ENCODE data around the gene EVPL.
"Not testable (repeated sequence)": the region's sequence is repeated elsewhere in the genome, so short reads cannot be mapped to it uniquely, and the experiment has no call there.

EVPL gene

DNA sequence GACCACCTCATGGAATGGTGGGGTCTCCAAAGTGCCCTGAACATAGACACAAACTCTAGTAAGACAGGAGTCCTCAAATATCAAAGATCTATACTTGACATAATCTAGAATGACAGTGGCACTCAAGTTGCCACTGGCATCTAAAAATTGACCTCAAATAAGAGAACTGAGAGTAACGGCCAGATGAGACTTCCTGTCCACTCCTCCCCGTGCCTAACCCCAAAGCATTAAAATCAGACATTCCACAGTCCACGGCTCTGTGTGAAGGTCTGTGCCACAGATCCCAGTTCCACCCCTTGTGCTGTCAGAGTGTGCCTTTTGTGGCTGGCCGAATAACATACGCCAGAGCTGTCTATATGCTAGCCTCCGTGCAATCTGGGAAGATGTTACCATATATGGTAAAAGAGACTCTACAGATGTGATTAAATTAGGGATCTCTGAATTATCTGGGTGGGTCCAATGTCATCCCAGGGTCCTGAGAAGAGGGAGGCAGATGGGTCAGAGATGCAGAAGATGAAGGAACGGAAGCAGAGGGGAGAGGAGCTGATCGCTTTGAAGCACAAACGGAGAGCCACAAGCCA is 21.0 kb upstream of the EVPL start:
- no peak for DNase-seq

- no peak for DNase-seq
Measured at GRCh38 chr17:76046064-76046463, 19.0 kb upstream of the EVPL start.

DNA sequence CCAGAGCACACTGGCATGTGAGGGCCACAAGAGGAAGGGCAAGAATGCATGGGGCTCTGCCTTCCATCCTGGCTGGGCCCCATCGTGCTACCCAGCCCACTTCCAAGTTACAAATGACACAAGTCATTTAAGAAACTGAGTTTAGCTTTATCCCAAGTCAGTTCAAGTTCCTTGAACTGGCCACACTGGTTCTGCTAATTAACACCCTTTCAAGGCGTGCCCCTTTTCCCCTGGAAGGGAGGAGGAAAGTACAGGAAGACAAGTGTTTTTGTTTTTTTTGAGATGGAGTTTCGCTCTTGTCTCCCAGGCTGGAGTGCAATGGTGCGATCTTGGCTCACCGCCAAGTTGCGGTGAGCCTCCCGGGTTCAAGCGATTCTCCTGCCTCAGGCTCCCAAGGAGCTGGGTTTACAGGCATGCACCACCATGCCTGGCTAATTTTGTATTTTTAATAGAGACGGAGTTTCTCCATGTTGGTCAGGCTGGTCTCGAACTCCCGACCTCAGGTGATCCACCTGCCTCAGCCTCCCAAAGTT is 17.4 kb upstream of the EVPL start:
- DNase-seq: not testable (repeated sequence)

DNA sequence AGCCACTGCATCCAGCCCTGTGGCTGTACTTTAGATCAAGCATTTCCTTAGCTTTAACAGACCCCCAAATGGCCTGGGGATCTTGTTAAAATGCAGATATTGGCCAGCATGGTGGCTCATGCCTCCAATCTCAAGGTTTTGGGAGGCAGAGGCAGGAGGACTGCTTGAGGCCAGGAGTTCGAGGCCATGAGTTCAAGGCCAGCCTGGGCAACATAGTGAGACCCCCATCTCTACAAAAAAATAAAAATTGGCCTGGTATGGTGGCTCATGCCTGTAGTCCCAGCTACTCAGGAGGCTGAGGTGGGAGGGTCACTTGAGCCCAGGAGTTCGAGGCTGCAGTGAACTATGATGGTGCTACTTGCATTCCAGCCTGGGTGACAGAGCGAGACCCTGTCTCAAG is 15.8 kb upstream of the EVPL start:
- not testable (repeated sequence) for DNase-seq

- no peak for DNase-seq
Measured at GRCh38 chr17:76040376-76040775, 13.3 kb upstream of the EVPL start.

DNA sequence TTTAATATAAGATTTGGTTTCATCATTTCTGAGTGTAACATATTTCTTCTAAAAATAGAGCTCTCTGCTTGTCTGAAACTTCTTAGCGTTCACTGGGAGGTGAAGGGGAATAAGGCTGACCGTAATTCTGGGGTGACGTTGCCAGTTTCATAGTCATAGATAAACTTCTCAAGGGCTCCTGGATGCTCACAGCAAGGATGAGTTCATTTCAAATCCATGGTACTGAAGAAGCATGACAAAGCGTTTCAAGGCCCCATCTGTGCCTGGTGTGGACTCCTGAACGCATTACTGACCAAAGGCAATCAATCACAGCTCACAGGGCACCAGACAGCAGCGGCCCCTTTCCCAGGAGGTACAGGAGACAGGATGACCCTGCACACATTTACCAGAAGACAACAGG is 12.0 kb upstream of the EVPL start:
- no peak for DNase-seq

- no peak for DNase-seq
Measured at GRCh38 chr17:76038050-76038449, 10.9 kb upstream of the EVPL start.

- DNase-seq: no peak
Measured at GRCh38 chr17:76036497-76037261, 9.6 kb upstream of the EVPL start.

DNA sequence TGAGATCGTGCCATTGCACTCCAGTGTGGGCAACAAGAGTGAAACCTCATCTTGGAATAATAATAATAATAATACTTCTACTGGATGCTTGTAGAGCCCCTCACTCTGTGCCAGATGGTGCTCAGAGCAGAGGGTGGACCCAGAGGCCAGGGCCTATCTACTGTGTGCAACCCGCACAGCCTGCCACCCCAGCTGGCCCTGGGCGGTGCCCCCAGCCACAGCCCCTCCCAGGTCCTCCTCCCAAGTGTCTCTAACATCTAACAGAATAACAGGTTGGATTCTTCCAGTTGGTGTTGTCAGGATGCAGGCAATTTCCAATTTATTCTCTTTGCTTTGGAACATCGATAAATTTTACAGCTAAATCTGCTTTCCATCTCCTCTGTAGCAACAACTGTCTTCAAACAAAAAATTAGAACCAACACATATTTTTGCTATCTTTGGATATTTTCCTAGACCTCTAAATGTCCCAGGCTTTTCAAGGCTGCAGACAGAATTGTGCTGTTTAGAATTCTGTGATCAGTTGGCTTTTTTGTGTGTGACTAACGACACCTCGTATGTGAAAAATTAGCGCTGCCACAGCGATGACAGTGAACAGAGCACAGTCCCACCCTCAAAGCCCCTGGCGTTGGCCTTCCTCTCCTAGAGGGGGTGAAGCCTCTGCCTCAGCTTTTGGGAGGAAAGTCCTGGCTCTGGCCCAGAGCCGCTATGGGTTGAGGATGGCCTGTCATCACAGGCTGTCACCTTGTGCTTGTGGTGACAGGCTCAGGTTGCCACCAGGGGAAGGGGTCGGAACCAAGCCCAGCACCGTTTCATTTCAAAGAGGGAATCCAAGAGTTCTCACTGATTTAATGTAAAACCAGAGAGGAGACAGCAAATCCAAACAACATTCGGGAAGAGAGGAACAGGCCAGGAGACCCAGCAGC is 7.6 kb upstream of the EVPL start:
- no peak for DNase-seq

DNA sequence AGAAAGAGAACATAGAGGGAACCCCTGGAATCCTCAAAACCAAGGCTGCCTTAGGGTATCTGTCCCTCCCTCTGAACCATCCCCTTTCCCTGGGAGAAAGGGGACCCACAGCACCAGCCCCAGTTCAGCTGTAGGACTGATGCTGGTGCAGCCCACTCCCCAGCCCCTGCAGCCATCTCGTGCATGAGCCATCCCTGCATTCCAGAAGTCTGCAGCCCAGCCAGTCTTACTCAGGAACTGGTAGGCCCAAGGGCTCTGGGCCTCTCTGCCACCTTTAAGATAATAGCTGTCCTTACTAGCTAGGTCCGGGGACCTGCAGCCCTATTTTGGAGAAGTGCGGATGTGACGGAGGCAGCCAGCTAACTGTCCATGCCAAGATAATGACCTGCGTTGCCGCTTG is 6.0 kb upstream of the EVPL start:
- DNase-seq: no peak

GRCh38 chr17:76032780-76033108 is 5.6 kb upstream of the EVPL start:
- no peak for DNase-seq

- no peak for DNase-seq
Measured at GRCh38 chr17:76032073-76032779, 5.1 kb upstream of the EVPL start.

DNA sequence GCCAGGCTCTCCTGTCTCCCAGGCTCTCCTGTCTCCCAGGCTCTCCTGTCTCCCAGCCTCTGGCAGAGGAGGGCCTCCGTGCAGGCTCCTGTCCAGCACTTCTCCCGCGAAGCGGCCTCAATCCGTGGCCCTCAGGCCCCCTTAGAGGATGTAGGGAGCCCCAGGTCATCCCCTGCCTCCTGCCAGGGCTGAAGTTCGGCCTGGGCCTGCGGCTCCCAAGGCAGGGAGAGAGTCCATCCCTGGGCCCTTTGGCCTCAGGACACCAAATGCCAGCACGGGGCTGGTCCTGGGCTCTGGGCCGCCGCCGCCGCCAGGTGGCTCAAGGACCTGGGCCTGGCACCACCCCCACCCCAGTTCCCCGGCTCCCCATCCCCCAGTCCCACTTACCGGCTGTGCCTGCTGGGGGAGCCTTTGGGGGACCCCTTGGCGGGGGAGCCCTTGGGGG is 370 bp downstream of the EVPL start:
- no peak for DNase-seq

GRCh38 chr17:76025294-76025693 is 1.8 kb downstream of the EVPL start:
- no peak for DNase-seq

- no peak for DNase-seq
Measured at GRCh38 chr17:76024353-76024752, 2.8 kb downstream of the EVPL start.

GRCh38 chr17:76023900-76024237 is 3.2 kb downstream of the EVPL start:
- no peak for DNase-seq

DNA sequence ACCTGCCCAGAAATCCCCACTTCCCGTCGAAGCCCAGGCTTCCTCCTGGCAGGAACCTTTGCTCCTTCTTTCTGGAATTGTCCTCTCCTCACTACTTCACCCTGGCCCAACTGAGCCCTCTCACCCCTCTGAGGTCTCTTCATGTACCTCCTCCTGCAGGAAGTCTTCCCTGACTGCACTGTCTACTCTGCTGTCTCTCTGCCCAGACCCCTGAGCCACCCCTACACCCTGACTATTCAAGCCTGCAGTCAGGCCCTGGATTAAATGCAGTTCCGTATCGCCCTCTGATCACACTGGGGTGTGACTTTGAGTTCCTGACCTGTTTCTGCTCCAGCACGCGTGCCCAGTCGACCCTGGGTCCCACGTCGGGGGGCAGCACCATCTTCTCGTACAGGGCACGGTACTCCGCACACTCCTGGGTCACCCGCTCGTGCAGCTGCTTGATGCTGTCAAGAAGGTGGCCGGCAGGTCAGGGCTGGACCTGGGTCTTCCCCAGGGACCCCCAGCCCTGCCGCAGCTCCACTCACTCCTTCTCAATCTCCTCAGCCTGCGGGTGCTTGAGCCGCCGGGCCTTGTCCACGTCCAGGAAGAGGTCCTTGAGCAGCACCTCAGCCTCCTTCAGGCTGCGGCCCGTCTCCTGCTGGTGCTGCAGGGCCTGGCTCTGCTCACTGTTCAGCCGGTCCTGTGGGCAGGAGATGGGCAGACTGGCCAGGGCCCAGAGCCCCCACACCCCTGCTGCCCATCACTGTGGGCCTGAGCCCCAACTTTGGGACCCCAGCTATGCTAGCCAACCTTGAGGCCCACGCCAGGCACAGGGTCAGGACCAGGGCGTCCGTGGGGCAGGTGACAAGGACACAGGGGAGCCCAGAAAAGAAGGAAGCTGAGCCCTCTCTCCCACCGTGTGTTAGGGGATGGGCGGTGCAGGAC is 3.9 kb downstream of the EVPL start:
- DNase-seq: no peak

- DNase-seq: no peak
Measured at GRCh38 chr17:76022285-76022684, 4.8 kb downstream of the EVPL start.

GRCh38 chr17:76019833-76020467 is 7.2 kb downstream of the EVPL start:
- DNase-seq: no peak

DNA sequence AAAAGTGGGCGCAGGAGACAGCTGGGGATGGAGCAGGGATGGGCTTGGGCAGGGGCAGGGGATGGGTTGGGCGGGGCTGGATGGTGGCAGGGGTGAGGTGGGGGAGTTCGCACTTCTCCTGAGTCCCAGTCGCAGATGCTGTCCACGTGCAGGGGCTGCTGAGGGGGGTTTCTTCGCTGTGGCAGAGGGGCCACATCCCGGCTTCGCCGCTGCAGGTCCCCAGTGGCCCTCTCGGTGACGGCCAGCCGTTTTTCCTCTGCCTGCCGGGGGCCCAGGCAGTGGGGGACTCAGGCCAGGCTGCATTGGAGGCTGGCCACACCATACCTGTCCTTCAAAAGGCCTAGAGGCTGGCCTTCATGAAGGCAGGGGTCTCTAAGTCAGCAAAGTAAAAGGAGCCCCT is 8.3 kb downstream of the EVPL start:
- no peak for DNase-seq

DNA sequence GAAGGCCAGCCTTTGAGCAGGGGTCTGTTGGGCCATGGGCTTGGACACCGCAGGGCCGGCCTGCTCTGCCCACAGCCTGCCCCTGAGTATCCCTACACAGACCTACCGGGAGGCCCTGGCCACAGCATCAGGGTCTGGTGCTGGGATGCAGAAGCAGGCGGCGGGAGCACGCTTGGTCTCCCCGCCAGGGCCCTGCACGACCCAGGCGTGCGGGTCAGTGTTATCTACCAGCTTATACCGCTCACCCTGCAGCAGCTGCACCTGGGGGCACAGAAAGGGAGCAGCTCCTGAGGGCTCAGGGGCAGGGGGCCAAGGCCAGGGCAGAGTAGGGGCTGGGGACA is 8.8 kb downstream of the EVPL start:
- no peak for DNase-seq
